SK-N-MC (cell line): ENCODE results near the gene RNF13.

Experiments
- DNase-seq: peaks from one replicate; pipeline ENCODE4 v3.0.0-alpha.2; 2011; ENCODE audit warnings: low read depth, low spot score
- H3K27ac ChIP-seq: fragments of 200-600 bp; sonication (generic); 2 replicates; pipeline ENCODE4 v1.5.1; 2016; ENCODE audit warnings: mixed run types
- H3K36me3 ChIP-seq: fragments of 200-600 bp; sonication (generic); 2 replicates; pipeline ENCODE4 v1.6.1; 2017; ENCODE audit warnings: antibody characterized with exemption, low read length, mixed read lengths; ENCODE audit not compliant: insufficient read depth
- H3K4me3 ChIP-seq: fragments of 200-600 bp; sonication (generic); 2 replicates; pipeline ENCODE4 v1.5.1; 2016
- H3K9ac ChIP-seq: fragments of 200-600 bp; sonication (generic); 2 replicates; pipeline ENCODE4 v1.8.0; 2017; ENCODE audit warnings: mixed run types, mixed read lengths; ENCODE audit not compliant: insufficient read length
- H3K9me3 ChIP-seq: fragments of 200-600 bp; sonication (generic); 2 replicates; pipeline ENCODE4 v1.6.1; 2017; ENCODE audit warnings: low read depth, mild to moderate bottlenecking, antibody characterized with exemption, low read length, moderate library complexity, mixed read lengths
- EZH2 ChIP-seq: fragments of 200-600 bp; sonication (generic); IDR thresholded peaks from one replicate; pipeline ENCODE4 v1.6.1; 2017; ENCODE audit warnings: antibody characterized with exemption
- FOXP2 ChIP-seq: optimal IDR thresholded peaks from 2 replicates; pipeline ENCODE3; 2011; ENCODE audit warnings: mild to moderate bottlenecking, moderate library complexity; ENCODE audit not compliant: insufficient read depth; ENCODE audit errors: extremely low read length, control extremely low read depth
- POLR2AphosphoS5 ChIP-seq: IDR thresholded peaks from 2 replicates; pipeline ENCODE4 v1.6.1; 2012; ENCODE audit warnings: mild to moderate bottlenecking, low read depth, low read length, borderline replicate concordance

The RNF13 gene

GRCh38 chr3:149790698-149791097 is 22.3 kb upstream of the RNF13 start:
- Histone ChIP-seq H3K9ac (no peak overlapping the region), H3K9me3 (no peaks in the 10 kb centered on the region), H3K36me3 (no peaks in the 10 kb centered on the region), H3K27ac (no peak overlapping the region), H3K4me3 (no peak overlapping the region)
- TF ChIP-seq EZH2 (no peak), POLR2AphosphoS5 (no peak), FOXP2 (no peak)
- no peak for DNase-seq

- Histone ChIP-seq H3K4me3 (no peak within 1 kb of the TSS), H3K9me3 (no peaks in the 10 kb centered on the region), H3K27ac (no peak within 1 kb of the TSS), H3K36me3 (no peaks in the 10 kb centered on the region), H3K9ac (no peak within 1 kb of the TSS)
- TF ChIP-seq FOXP2 (no peak), EZH2 (no peak), POLR2AphosphoS5 (no peak)
- DNase-seq = no peak
Observed at GRCh38 chr3:149792452-149793270, 20.4 kb upstream of the RNF13 start, which contains the start of gene ANKUB1. Gene ANKUB1, minus strand, starts transcription at chr3:149792554. Its CDS starts 188 bp downstream, at chr3:149792366.

- no peak for DNase-seq
- TF ChIP-seq EZH2 (no peak), FOXP2 (no peak), POLR2AphosphoS5 (no peak)
- no peak overlapping the region for H3K4me3 ChIP-seq
- no peaks in the 10 kb centered on the region for H3K36me3 ChIP-seq
- no peak overlapping the region for H3K27ac ChIP-seq
- no peaks in the 10 kb centered on the region for H3K9me3 ChIP-seq
- H3K9ac ChIP-seq = no peak overlapping the region
Observed at GRCh38 chr3:149796026-149796425, 17.0 kb upstream of the RNF13 start.

- no peak overlapping the region for H3K4me3 ChIP-seq
- no peak overlapping the region for H3K9ac ChIP-seq
- H3K27ac ChIP-seq = no peak overlapping the region
- H3K36me3 ChIP-seq = no peaks in the 10 kb centered on the region
- no peak for DNase-seq
- no peak for TF ChIP-seq EZH2
- no peak for TF ChIP-seq POLR2AphosphoS5
- TF ChIP-seq FOXP2 = no peak
- H3K9me3 ChIP-seq = no peaks in the 10 kb centered on the region
Observed at GRCh38 chr3:149800693-149801092, 12.3 kb upstream of the RNF13 start.

GRCh38 chr3:149801195-149801594 is 11.8 kb upstream of the RNF13 start:
- no peak overlapping the region for H3K27ac ChIP-seq
- H3K9me3 ChIP-seq = no peaks in the 10 kb centered on the region
- DNase-seq = no peak
- H3K4me3 ChIP-seq = no peak overlapping the region
- no peak for TF ChIP-seq FOXP2
- H3K36me3 ChIP-seq = no peaks in the 10 kb centered on the region
- no peak overlapping the region for H3K9ac ChIP-seq

GRCh38 chr3:149801639-149802038 is 11.4 kb upstream of the RNF13 start:
- TF ChIP-seq FOXP2 (no peak), EZH2 (no peak), POLR2AphosphoS5 (no peak)

GRCh38 chr3:149806171-149806778 is 6.7 kb upstream of the RNF13 start:
- Histone ChIP-seq H3K27ac (no peak overlapping the region), H3K9ac (no peak overlapping the region), H3K4me3 (no peak overlapping the region), H3K9me3 (no peaks in the 10 kb centered on the region), H3K36me3 (no peaks in the 10 kb centered on the region)
- DNase-seq = no peak
- TF ChIP-seq FOXP2 (no peak), POLR2AphosphoS5 (no peak), EZH2 (no peak)

More at GRCh38 chr3:149801639-149802038, 11.4 kb upstream of the RNF13 start:
- DNase-seq = no peak
- Histone ChIP-seq H3K27ac (no peak overlapping the region), H3K4me3 (no peak overlapping the region), H3K36me3 (no peaks in the 10 kb centered on the region), H3K9me3 (no peaks in the 10 kb centered on the region), H3K9ac (no peak overlapping the region)

GRCh38 chr3:149808209-149808829 is 4.7 kb upstream of the RNF13 start:
- DNase-seq = peak; percentile 37
- H3K36me3 ChIP-seq = no peaks in the 10 kb centered on the region
- no peaks in the 10 kb centered on the region for H3K9me3 ChIP-seq
- no peak for TF ChIP-seq FOXP2
- TF ChIP-seq EZH2 = no peak
- TF ChIP-seq POLR2AphosphoS5 = no peak
- no peak overlapping the region for H3K27ac ChIP-seq
- no peak overlapping the region for H3K9ac ChIP-seq
- no peak overlapping the region for H3K4me3 ChIP-seq
